GM12801 (cell line): ENCODE measurements around the gene RET.

Source experiments
- TF ChIP-seq, protein P1 (sequence below): IDR thresholded peaks from one replicate; pipeline ENCODE4 v1.5.1; 2011; ENCODE audit warnings: control low read depth; ENCODE audit not compliant: insufficient read length; ENCODE audit errors: extremely low read depth

RET gene

DNA sequence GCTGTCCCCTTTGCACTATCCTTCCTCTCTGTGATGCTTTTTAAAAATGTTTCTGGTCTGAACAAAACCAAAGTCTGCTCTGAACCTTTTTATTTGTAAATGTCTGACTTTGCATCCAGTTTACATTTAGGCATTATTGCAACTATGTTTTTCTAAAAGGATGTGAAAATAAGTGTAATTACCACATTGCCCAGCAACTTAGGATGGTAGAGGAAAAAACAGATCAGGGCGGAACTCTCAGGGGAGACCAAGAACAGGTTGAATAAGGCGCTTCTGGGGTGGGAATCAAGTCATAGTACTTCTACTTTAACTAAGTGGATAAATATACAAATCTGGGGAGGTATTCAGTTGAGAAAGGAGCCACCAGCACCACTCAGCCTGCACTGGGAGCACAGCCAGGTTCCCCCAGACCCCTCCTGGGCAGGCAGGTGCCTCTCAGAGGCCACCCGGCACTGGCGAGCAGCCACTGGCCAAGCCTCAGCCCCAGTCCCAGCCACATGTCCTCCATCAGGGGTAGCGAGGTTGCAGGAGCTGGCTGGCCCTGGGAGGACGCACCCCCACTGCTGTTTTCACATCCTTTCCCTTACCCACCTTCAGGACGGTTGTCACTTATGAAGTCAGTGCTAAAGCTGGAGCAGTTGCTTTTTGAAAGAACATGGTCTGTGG lies 50.0 kb downstream of the RET start:
- TF ChIP-seq, protein P1, sequence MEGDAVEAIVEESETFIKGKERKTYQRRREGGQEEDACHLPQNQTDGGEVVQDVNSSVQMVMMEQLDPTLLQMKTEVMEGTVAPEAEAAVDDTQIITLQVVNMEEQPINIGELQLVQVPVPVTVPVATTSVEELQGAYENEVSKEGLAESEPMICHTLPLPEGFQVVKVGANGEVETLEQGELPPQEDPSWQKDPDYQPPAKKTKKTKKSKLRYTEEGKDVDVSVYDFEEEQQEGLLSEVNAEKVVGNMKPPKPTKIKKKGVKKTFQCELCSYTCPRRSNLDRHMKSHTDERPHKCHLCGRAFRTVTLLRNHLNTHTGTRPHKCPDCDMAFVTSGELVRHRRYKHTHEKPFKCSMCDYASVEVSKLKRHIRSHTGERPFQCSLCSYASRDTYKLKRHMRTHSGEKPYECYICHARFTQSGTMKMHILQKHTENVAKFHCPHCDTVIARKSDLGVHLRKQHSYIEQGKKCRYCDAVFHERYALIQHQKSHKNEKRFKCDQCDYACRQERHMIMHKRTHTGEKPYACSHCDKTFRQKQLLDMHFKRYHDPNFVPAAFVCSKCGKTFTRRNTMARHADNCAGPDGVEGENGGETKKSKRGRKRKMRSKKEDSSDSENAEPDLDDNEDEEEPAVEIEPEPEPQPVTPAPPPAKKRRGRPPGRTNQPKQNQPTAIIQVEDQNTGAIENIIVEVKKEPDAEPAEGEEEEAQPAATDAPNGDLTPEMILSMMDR, result no peak

DNA sequence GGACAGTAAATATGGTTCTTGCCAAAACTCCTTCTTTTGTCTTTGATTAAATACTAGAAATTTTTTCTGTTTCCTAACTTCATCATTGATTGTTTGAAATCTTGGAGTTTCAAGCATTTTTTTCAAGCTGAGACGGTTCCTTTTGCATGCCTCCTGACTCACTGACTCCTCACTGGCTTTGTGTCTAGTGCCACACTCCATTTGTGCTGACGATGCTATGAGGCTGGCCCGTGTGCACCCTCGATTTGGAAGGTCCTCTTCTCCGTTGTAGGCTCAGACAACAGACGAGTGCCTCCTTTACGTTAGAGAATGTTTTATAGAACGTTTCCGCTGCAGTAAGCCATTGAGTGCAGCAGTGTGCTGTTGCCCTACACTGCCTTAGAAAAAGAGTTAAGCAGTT lies 50.6 kb downstream of the RET start:
- TF ChIP-seq, protein P1, result no peak

DNA sequence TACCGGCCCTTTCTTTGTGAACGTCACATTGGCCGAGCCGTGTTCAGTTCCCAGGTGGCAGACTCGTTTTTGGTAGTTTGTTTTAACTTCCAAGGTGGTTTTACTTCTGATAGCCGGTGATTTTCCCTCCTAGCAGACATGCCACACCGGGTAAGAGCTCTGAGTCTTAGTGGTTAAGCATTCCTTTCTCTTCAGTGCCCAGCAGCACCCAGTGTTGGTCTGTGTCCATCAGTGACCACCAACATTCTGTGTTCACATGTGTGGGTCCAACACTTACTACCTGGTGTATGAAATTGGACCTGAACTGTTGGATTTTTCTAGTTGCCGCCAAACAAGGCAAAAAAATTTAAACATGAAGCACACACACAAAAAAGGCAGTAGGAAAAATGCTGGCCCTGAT lies 51.5 kb downstream of the RET start:
- TF ChIP-seq, protein P1, result no peak

DNA sequence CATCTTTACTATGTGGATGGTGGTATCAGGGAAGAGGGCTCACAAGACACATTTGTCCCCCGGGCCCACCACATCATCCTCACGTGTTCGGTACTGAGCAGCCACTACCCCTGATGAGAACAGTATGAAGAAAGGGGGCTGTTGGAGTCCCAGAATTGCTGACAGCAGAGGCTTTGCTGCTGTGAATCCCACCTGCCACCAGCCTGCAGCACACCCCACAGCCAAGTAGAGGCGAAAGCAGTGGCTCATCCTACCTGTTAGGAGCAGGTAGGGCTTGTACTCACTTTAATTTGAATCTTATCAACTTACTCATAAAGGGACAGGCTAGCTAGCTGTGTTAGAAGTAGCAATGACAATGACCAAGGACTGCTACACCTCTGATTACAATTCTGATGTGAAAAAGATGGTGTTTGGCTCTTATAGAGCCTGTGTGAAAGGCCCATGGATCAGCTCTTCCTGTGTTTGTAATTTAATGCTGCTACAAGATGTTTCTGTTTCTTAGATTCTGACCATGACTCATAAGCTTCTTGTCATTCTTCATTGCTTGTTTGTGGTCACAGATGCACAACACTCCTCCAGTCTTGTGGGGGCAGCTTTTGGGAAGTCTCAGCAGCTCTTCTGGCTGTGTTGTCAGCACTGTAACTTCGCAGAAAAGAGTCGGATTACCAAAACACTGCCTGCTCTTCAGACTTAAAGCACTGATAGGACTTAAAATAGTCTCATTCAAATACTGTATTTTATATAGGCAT lies 52.3 kb downstream of the RET start:
- TF ChIP-seq, protein P1, result no peak

DNA sequence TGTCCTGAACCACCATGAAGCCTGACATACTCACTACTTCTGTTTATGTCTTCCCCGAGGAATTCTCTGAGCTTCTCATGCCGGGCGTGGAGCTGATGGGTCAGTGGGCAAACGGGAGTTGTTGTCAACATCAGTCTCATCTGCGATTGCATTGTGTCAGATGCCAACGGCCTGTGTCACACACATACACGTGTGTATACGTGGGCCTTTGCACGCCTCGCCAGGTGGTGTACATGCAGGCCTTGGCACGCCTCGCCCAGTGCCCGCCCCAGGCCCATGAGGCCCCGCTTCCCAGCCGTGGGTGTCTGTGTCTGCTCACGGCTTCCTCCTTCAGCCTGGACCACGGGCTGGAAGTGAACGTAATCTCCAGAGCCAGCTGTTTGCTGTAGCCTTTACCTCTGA lies 53.9 kb downstream of the RET start:
- TF ChIP-seq, protein P1, result no peak

DNA sequence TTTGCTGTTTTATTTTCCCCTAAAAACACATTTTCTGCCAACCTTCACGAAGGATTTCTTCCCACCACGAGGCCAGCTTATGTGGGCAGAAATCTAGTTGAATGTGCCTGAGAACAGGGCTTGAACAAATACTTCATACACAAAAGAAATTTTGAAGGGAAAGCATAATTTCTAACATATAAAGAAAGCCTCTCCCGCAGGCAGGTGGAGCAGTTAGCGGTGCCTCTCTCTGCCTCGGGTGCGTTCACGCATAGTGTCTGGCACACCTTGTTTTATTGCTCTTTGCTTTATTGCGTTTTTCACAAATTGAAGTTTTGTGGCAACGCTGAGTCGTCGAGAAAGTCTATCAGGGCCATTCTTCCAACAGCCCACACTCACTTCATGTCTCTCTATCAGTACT lies 54.4 kb downstream of the RET start:
- TF ChIP-seq, protein P1, result no peak

DNA sequence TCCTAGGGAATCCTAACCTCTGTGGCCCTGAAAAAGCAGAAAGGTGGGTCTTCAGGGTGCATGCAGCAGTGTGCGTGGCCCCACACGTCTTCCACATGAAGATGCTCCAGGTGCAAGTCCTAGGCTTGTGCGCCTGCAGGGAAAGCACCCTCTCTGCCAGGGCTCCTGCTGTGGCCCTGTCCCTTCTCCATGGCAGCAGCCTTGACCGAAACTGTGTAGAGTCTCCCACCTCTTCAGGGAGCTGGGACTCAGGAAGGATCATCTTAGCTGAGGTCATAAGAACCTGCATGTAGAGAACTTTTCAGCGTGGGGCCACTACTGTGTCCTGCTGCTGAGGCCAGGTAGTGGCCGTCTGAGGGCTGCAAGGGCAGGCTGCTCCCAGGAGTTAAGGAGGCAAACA lies 55.0 kb downstream of the RET start:
- TF ChIP-seq, protein P1, result no peak
